Esophagus squamous epithelium (tissue), 5 donors: ENCODE measurements around the gene GET4. TPM values are rescaled to one million over a fixed set of nuclear protein-coding genes. Genes with fewer than 3 reads are reported as not detected.

Experiments
- DNase-seq: peaks from one replicate; lab custom pipeline; 2025; lab: John Stamatoyannopoulos, UW
- H3K27ac ChIP-seq, 4 donors: fragments of 200-600 bp; sonication (generic); one replicate each; pipeline ENCODE4 v1.5.1; 2016 to 2019; ENCODE audit warnings: mild to moderate bottlenecking in 1 of 4
- H3K27me3 ChIP-seq, 4 donors: fragments of 200-600 bp; sonication (generic); 1 replicate in 3 of 4; 2 replicates in 1 of 4; pipeline versions ENCODE4 v1.5.1 to v1.6.0; 2017 to 2021; ENCODE audit warnings: antibody characterized with exemption in 1 of 4
- H3K36me3 ChIP-seq, 3 donors: fragments of 200-600 bp; sonication (generic); one replicate each; pipeline ENCODE4 v1.5.1; 2016 to 2019
- H3K4me1 ChIP-seq, 3 donors: fragments of 200-600 bp; sonication (generic); one replicate each; pipeline ENCODE4 v1.5.1; 2017 to 2019
- H3K4me3 ChIP-seq, 4 donors: fragments of 200-600 bp; sonication (generic); 1 replicate in 3 of 4; 2 replicates in 1 of 4; pipeline ENCODE4 v1.5.1; 2016 to 2019; ENCODE audit warnings: mild to moderate bottlenecking in 2 of 4, moderate library complexity in 1 of 4
- H3K9me3 ChIP-seq, 3 donors: fragments of 200-600 bp; sonication (generic); one replicate each; pipeline ENCODE4 v1.5.1; 2016 to 2019
- CTCF ChIP-seq, 6 experiments: fragments of 450-650 bp in 4 of 6; fragments of 200-600 bp in 2 of 6; sonication (generic) in 2 of 6; IDR thresholded peaks; one replicate each; pipeline ENCODE4 v1.5.1; 2016 to 2019; ENCODE audit warnings: antibody characterized with exemption in 6 of 6, mild to moderate bottlenecking in 4 of 6, moderate library complexity in 4 of 6
- POLR2A ChIP-seq, 4 donors: fragments of 450-650 bp; IDR thresholded peaks; one replicate each; pipeline ENCODE4 v1.6.1; 2017; ENCODE audit warnings: antibody characterized with exemption in 4 of 4, mild to moderate bottlenecking in 4 of 4, moderate library complexity in 3 of 4
- WGBS, 2 donors: methylation state at CpG; one replicate each; pipeline ENCODE4 v1.1.5; 2018; 5-methylcytosine and 5-hydroxymethylcytosine counted together
- intact Hi-C: fragments of 100-400 bp; cut with DNase I; formaldehyde crosslinking; loops from one replicate; pipeline ENCODE4 v1.15.0; 2022
- total RNA-seq, 4 donors: library from RNA; depleted of rRNA; stranded (reverse); fragments of >200 nt; gene quantifications; one replicate each; pipeline ENCODE4 v1.1.0, GENCODE V29; 2016
- donor health status: DM: yes; HTN: yes; CAD: no.

GET4 gene
- total RNA-seq, 4 donors from 2014 or later = 22.3 to 29.6 (median 27.8) TPM

GRCh38 chr7:936386-937054 lies 60.2 kb downstream of the GET4 start:
- peaks cover 0 to 4% (median 0%) of the 10 kb centered on the region in 3 donors for H3K36me3 ChIP-seq
- H3K27me3 ChIP-seq = no peaks in the 10 kb centered on the region
- H3K9me3 ChIP-seq = peaks cover 0 to 4% (median 0%) of the 10 kb centered on the region in 3 donors
- TF ChIP-seq CTCF (IDR thresholded peaks at IDR 0.05) (no peak), POLR2A (IDR thresholded peaks at IDR 0.05) (no peak)
- no peak for DNase-seq
- peak overlapping the region in 1 of 4 donors; percentile 33 for H3K27ac ChIP-seq
- H3K4me1 ChIP-seq = peaks cover 0 to 7% (median 0%) of the 10 kb centered on the region in 3 donors
- H3K4me3 ChIP-seq = no peak overlapping the region
- intact Hi-C loops = no loop called here
- 32% methylated on average over 4 of the region's 22 CpGs; no CpG with 5 or more reads in 1 of the 2 donors for WGBS, 2 donors

GRCh38 chr7:937856-938484 lies 61.6 kb downstream of the GET4 start:
- TF ChIP-seq CTCF (IDR thresholded peaks at IDR 0.05) (no peak), POLR2A (IDR thresholded peaks at IDR 0.05) (no peak)
- Histone ChIP-seq H3K4me1 (peaks cover 0 to 7% (median 0%) of the 10 kb centered on the region in 3 donors), H3K27ac (no peak overlapping the region), H3K4me3 (no peak overlapping the region), H3K27me3 (no peaks in the 10 kb centered on the region), H3K36me3 (peaks cover 0 to 4% (median 0%) of the 10 kb centered on the region in 3 donors), H3K9me3 (peaks cover 0 to 4% (median 0%) of the 10 kb centered on the region in 3 donors)
- 93 to 94% methylated on average over 9 to 11 of the region's 16 CpGs for WGBS, 2 donors
- no peak for DNase-seq
- intact Hi-C loops = no loop called here

- H3K36me3 ChIP-seq = peaks cover 0 to 4% (median 0%) of the 10 kb centered on the region in 3 donors
- intact Hi-C loops = no loop called here
- no peak for DNase-seq
- H3K27me3 ChIP-seq = no peaks in the 10 kb centered on the region
- no peak overlapping the region for H3K27ac ChIP-seq
- 91 to 98% methylated on average over 13 to 18 of the region's 27 CpGs for WGBS, 2 donors
- H3K4me3 ChIP-seq = no peak overlapping the region
- no peak for TF ChIP-seq CTCF (IDR thresholded peaks at IDR 0.05)
- no peak for TF ChIP-seq POLR2A (IDR thresholded peaks at IDR 0.05)
- H3K9me3 ChIP-seq = peaks cover 0 to 4% (median 0%) of the 10 kb centered on the region in 3 donors
- peaks cover 0 to 7% (median 0%) of the 10 kb centered on the region in 3 donors for H3K4me1 ChIP-seq
Observed at GRCh38 chr7:938546-939185, 62.3 kb downstream of the GET4 start.

GRCh38 chr7:939843-940242 lies 63.5 kb downstream of the GET4 start:
- Histone ChIP-seq H3K9me3 (peaks cover 0 to 4% (median 0%) of the 10 kb centered on the region in 3 donors), H3K27ac (no peak overlapping the region), H3K27me3 (no peaks in the 10 kb centered on the region), H3K4me3 (no peak overlapping the region), H3K36me3 (peaks cover 0 to 4% (median 0%) of the 10 kb centered on the region in 3 donors), H3K4me1 (peaks cover 0 to 12% (median 2%) of the 10 kb centered on the region in 3 donors)
- 82 to 85% methylated on average over 4 of the region's 4 CpGs for WGBS, 2 donors
- intact Hi-C loops = no loop called here
- no peak for DNase-seq
- TF ChIP-seq CTCF (IDR thresholded peaks at IDR 0.05) = no peak
- no peak for TF ChIP-seq POLR2A (IDR thresholded peaks at IDR 0.05)
